Lower lobe of right lung (tissue), 2 donors: ENCODE results near the gene TMEM150C. TPM values are rescaled to one million over a fixed set of nuclear protein-coding genes. Genes with fewer than 3 reads are reported as not detected.

Experiments
- ATAC-seq, 2 donors: fragments of 200-7000 bp; cut with Tn5 transposase; one replicate each; pipeline ENCODE4 v1.9.1; 2020 to 2022; ENCODE audit warnings: mild to moderate bottlenecking in 2 of 2, moderate library complexity in 2 of 2
- DNase-seq: peaks from one replicate; pipeline ENCODE4 v3.0.0-alpha.2; 2020
- H3K27ac ChIP-seq: fragments of 200-600 bp; one replicate; pipeline ENCODE4 v1.8.0; 2022
- H3K27me3 ChIP-seq: fragments of 200-600 bp; one replicate; pipeline ENCODE4 v1.8.0; 2022; ENCODE audit warnings: low read depth
- H3K36me3 ChIP-seq: fragments of 200-600 bp; one replicate; pipeline ENCODE4 v1.8.0; 2022; ENCODE audit warnings: mild to moderate bottlenecking
- H3K4me1 ChIP-seq: fragments of 200-600 bp; one replicate; pipeline ENCODE4 v1.8.0; 2022
- H3K4me3 ChIP-seq: fragments of 200-600 bp; one replicate; pipeline ENCODE4 v1.8.0; 2022; ENCODE audit warnings: mild to moderate bottlenecking
- H3K9me3 ChIP-seq: fragments of 200-600 bp; one replicate; pipeline ENCODE4 v1.8.0; 2022
- intact Hi-C: fragments of 100-400 bp; cut with DNase I; formaldehyde crosslinking; loops from one replicate; pipeline ENCODE4 v1.11.0; 2022
- total RNA-seq: library from RNA; stranded (reverse); fragmentation: NEBNext Ultra II Directional; extraction: Animal tissue kit (Norgen Biotek cat#: 25700); gene quantifications from one replicate; pipeline ENCODE4 v1.2.1, GENCODE V29; 2021
- TF ChIP-seq, protein P1 (sequence below): fragments of 200-600 bp; IDR thresholded peaks from one replicate; pipeline ENCODE4 v1.8.0; 2022; ENCODE audit warnings: antibody characterized with exemption, mild to moderate bottlenecking
- donor health status: DM: no; HTN: yes; CAD: no; lungs with severe emphysema.

The TMEM150C gene
- total RNA-seq, 1 donor from 2014 or later = 6.9 TPM

DNA sequence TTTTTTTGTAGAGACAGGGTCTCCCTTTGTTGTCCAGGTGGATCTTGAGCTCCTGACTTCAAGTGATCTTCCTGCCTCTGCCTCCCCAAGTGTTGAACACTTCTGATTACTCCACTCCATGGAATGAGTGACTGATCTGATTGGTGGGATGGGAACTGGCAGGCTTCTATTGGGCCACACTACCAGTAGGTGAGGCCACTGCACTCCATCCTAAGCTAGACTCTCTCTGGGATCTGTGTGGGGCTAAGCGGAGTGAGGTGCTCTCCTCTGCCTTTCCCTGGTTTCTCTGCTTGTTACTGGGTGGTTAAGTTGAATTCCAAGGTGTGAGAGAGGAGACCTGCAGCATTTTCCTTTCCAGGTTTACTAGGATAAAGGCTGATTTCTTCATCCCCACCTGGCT lies 72.7 kb downstream of the TMEM150C start:
- Histone ChIP-seq H3K36me3 (no peaks in the 10 kb centered on the region), H3K9me3 (no peaks in the 10 kb centered on the region), H3K4me1 (no peaks in the 10 kb centered on the region), H3K27me3 (no peaks in the 10 kb centered on the region), H3K4me3 (no peak overlapping the region), H3K27ac (no peak overlapping the region)
- no peak for ATAC-seq
- TF ChIP-seq, protein P1, sequence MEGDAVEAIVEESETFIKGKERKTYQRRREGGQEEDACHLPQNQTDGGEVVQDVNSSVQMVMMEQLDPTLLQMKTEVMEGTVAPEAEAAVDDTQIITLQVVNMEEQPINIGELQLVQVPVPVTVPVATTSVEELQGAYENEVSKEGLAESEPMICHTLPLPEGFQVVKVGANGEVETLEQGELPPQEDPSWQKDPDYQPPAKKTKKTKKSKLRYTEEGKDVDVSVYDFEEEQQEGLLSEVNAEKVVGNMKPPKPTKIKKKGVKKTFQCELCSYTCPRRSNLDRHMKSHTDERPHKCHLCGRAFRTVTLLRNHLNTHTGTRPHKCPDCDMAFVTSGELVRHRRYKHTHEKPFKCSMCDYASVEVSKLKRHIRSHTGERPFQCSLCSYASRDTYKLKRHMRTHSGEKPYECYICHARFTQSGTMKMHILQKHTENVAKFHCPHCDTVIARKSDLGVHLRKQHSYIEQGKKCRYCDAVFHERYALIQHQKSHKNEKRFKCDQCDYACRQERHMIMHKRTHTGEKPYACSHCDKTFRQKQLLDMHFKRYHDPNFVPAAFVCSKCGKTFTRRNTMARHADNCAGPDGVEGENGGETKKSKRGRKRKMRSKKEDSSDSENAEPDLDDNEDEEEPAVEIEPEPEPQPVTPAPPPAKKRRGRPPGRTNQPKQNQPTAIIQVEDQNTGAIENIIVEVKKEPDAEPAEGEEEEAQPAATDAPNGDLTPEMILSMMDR = no peak
- DNase-seq = no peak
- intact Hi-C loops = no loop called here

DNA sequence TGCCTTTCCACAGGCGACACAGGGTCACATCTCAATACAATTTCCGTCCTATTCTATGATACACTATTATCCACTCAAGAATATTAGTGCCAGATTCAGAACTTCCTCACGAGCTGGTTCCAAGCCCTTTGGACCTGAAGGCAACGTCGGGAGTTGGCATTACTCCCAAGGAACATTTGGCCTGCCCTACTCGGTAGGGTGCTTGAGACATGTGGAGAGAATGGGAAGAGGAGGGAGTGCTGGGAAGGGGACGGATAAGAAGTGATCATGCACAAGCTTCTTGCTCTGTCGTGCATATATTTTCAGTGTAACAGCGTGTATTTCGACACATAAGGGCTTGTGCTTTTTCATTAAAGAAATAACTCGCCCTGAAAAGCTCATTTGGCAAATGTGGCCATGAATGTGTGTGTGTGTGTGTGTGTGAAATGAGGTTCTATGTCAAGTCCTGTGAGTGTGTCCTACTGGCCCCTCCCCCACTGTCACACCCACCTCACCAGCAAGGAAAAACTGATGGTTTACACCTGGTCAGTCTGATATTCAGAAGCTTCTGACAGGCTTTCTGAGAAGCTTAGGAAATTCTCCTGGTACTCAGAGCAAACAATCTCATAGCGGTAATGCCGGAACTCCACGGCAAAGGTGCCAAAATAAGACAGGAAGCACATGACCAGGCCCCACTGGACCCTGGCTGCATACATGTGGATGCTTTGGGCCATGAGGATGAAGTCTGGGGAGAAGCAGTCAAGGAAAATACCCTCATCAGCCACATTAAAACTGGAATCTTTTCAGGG lies 76.6 kb downstream of the TMEM150C start:
- ATAC-seq = no peak

GRCh38 chr4:82482387-82482786 lies 79.4 kb downstream of the TMEM150C start:
- no peaks in the 10 kb centered on the region for H3K9me3 ChIP-seq
- ATAC-seq (no peak), DNase-seq (no peak)
- no peaks in the 10 kb centered on the region for H3K4me1 ChIP-seq
- no peaks in the 10 kb centered on the region for H3K27me3 ChIP-seq
- H3K36me3 ChIP-seq = no peaks in the 10 kb centered on the region
- TF ChIP-seq, protein P1 = no peak
- intact Hi-C loops = no loop called here
- H3K27ac ChIP-seq = no peak overlapping the region
- no peak overlapping the region for H3K4me3 ChIP-seq

More for the DNA sequence above, 76.6 kb downstream of the TMEM150C start:
- Histone ChIP-seq H3K9me3 (no peaks in the 10 kb centered on the region), H3K27me3 (no peaks in the 10 kb centered on the region), H3K36me3 (no peaks in the 10 kb centered on the region), H3K27ac (no peak overlapping the region), H3K4me1 (no peaks in the 10 kb centered on the region), H3K4me3 (no peak overlapping the region)
- intact Hi-C loops = no loop called here
- DNase-seq = no peak
- TF ChIP-seq, protein P1 = no peak

DNA sequence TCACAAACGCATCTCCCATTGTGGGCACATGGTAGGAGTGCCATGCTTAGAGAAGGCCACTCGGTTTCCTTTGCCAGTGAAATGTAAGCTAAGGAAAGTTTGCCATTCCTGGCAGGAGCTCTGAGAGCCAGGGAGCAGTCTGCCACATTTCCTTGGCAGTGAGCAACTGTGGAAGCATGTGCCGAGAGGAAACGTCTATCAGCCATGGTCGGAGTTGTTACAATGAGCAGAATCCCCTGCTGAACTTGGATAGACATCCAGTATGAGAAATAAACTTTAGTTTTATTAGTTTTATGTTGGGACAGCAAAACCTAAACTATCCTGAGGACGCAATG lies 80.3 kb downstream of the TMEM150C start:
- intact Hi-C loops = no loop called here
- Histone ChIP-seq H3K4me3 (no peak overlapping the region), H3K9me3 (no peaks in the 10 kb centered on the region), H3K36me3 (no peaks in the 10 kb centered on the region), H3K27me3 (no peaks in the 10 kb centered on the region), H3K27ac (no peak overlapping the region), H3K4me1 (no peaks in the 10 kb centered on the region)
- ATAC-seq (no peak), DNase-seq (no peak)
- TF ChIP-seq, protein P1 = no peak

DNA sequence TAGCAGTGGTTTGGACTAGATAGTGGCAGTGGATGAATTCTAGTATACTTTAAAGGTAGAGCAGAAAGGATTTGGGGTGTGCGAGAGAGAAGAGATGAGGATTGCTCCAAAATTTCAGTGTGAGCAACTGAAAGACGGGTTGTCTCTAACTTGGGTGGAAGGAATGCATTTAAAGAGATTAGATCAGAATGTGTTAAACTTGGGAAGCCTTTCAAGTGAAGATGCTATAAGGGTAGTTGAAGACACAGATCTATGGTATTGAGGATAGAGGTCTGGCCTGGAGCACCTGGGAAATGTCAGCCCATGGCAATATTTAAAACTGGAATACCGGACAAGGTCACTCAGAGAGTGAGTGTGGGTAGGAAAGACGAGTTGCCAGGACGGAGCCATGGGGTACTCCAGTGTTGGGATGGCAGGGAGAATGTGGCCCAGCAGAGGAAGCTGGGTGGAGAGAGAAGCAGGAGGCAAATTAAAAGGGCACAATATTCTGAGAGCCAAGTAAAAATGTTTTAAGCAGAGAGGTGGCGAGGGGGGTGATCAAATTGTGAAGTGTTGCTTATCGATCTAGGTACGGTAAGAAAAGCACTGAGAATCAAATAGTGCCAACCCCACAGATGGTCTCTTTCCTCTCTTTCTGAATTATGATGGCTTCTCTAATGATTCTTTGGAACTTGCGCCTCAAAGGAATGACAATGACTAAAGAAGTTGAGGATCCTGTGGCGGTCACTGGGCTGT lies 80.8 kb downstream of the TMEM150C start:
- no peaks in the 10 kb centered on the region for H3K9me3 ChIP-seq
- no peaks in the 10 kb centered on the region for H3K36me3 ChIP-seq
- intact Hi-C loops = no loop called here
- H3K27me3 ChIP-seq = no peaks in the 10 kb centered on the region
- TF ChIP-seq, protein P1 = no peak
- no peak for DNase-seq
- H3K4me1 ChIP-seq = no peaks in the 10 kb centered on the region
- ATAC-seq = no peak
- no peak overlapping the region for H3K4me3 ChIP-seq
- H3K27ac ChIP-seq = no peak overlapping the region
